ENCODE data around the gene RAD51B. TPM values are rescaled to one million over a fixed set of nuclear protein-coding genes. Genes with fewer than 3 reads are reported as not detected.

RAD51B gene
- total and polyA plus RNA-seq, 3 donors from 2014 or later, result 5.5 to 22.5 (median 19.1) TPM

DNA sequence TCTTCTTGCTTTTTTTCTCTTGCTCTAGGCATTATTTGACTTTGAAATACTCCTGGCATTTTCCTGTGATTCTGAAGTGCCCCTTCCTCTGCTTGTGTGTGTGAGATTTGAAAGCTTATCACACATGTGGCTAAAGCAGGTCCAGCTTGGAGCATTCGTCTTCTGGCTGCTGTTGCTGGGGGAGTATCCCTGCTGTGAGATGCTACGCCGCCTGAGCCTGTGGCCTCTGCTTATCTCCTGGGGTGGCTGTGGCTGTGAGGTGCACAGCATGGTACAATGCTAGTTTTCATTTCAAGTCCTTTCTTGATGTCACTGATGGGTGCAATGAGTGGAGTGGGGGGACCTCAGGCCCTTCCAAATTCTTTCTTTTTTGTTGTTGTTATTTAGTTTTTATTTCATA is 601.5 kb downstream of the RAD51B start:
- WGBS, 2 donors, result 37 to 45% methylated on average over 3 of the region's 3 CpGs
- Histone ChIP-seq H3K4me1 (peaks cover 8% of the 10 kb centered on the region), H3K27me3 (no peaks in the 10 kb centered on the region), H3K36me3 (ENCODE audit: low read depth, missing control alignments) (no peaks in the 10 kb centered on the region), H3K4me3 (no peak overlapping the region), H3K9me3 (no peaks in the 10 kb centered on the region), H3K27ac (no peak overlapping the region)
- TF ChIP-seq, protein P1, sequence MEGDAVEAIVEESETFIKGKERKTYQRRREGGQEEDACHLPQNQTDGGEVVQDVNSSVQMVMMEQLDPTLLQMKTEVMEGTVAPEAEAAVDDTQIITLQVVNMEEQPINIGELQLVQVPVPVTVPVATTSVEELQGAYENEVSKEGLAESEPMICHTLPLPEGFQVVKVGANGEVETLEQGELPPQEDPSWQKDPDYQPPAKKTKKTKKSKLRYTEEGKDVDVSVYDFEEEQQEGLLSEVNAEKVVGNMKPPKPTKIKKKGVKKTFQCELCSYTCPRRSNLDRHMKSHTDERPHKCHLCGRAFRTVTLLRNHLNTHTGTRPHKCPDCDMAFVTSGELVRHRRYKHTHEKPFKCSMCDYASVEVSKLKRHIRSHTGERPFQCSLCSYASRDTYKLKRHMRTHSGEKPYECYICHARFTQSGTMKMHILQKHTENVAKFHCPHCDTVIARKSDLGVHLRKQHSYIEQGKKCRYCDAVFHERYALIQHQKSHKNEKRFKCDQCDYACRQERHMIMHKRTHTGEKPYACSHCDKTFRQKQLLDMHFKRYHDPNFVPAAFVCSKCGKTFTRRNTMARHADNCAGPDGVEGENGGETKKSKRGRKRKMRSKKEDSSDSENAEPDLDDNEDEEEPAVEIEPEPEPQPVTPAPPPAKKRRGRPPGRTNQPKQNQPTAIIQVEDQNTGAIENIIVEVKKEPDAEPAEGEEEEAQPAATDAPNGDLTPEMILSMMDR (IDR thresholded peaks at IDR 0.05), result no peak
- TF ChIP-seq POLR2A (IDR thresholded peaks at IDR 0.05), result no peak
- DNase-seq, result no peak
- intact Hi-C loops (cut with DNase I; ENCODE audit: low total_unique reads), result no loop called here

DNA sequence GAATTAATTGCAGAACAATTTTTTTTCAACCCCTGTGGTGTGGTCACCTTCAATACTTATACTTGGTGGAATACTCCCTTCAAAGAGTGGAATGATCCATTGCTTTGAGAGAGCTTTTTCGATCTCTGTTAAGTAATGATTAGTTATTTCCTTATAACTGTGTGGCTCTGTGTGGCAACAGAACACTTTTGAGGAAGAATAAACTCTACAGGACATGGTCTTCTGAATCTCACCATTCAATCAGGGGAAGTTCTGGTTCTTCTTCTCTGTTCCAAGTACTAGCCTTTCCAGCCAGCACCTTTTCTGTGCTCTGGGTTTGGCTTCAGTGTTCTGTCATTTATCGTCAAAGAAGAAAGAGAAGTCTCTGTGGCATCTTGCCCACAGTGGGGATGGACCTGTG is 604.1 kb downstream of the RAD51B start:
- Histone ChIP-seq H3K4me3 (no peak overlapping the region), H3K9me3 (no peaks in the 10 kb centered on the region), H3K4me1 (peaks cover 8% of the 10 kb centered on the region), H3K27ac (no peak overlapping the region), H3K36me3 (ENCODE audit: low read depth, missing control alignments) (no peaks in the 10 kb centered on the region), H3K27me3 (no peaks in the 10 kb centered on the region)
- intact Hi-C loops (cut with DNase I; ENCODE audit: low total_unique reads), result no loop called here
- 92 to 93% methylated on average over 2 of the region's 2 CpGs for WGBS, 2 donors
- TF ChIP-seq, protein P1 (IDR thresholded peaks at IDR 0.05), result no peak
- TF ChIP-seq POLR2A (IDR thresholded peaks at IDR 0.05), result no peak
- DNase-seq, result no peak

DNA sequence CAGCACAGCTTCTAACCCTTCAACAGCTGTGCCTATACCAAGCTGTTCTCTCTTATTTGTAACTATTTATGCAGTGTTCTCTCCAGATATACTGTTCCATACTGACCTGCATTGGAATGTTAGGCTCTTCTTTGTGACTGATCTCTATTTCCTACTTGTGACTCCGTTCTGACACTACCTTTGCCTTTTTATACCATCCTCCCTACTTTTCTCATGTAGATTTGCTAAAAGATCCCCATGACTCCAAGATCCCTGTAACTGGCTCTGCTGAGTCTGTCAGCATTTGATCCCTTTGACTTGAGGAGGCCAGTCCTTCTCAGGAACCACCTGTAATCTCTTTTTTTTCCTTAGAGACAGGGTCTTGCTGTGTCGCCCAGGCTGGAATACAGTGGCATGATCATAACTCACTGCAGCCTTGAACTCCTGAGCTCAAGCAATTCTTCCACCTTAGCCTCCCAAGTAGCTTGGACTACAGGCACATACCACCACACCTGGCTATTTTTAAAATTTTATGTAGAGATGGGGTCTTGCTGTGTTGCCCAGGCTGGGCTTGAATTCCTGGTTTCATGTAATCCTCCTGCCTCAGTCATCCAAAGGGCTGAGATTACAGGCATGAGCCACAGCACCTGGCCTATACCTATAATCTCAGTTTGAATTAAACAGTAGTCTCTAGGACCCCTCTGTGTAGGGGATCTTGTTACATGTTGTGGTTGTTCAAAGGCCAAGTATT is 605.0 kb downstream of the RAD51B start:
- H3K27ac ChIP-seq, result no peak overlapping the region
- H3K36me3 ChIP-seq (ENCODE audit: low read depth, missing control alignments), result no peaks in the 10 kb centered on the region
- no peak overlapping the region for H3K4me3 ChIP-seq
- no peaks in the 10 kb centered on the region for H3K9me3 ChIP-seq
- intact Hi-C loops (cut with DNase I; ENCODE audit: low total_unique reads), result no loop called here
- 46 to 89% methylated on average over 2 of the region's 2 CpGs for WGBS, 2 donors
- H3K4me1 ChIP-seq, result peaks cover 8% of the 10 kb centered on the region
- no peaks in the 10 kb centered on the region for H3K27me3 ChIP-seq
- DNase-seq, result no peak
- TF ChIP-seq, protein P1 (IDR thresholded peaks at IDR 0.05), result no peak
- no peak for TF ChIP-seq POLR2A (IDR thresholded peaks at IDR 0.05)

DNA sequence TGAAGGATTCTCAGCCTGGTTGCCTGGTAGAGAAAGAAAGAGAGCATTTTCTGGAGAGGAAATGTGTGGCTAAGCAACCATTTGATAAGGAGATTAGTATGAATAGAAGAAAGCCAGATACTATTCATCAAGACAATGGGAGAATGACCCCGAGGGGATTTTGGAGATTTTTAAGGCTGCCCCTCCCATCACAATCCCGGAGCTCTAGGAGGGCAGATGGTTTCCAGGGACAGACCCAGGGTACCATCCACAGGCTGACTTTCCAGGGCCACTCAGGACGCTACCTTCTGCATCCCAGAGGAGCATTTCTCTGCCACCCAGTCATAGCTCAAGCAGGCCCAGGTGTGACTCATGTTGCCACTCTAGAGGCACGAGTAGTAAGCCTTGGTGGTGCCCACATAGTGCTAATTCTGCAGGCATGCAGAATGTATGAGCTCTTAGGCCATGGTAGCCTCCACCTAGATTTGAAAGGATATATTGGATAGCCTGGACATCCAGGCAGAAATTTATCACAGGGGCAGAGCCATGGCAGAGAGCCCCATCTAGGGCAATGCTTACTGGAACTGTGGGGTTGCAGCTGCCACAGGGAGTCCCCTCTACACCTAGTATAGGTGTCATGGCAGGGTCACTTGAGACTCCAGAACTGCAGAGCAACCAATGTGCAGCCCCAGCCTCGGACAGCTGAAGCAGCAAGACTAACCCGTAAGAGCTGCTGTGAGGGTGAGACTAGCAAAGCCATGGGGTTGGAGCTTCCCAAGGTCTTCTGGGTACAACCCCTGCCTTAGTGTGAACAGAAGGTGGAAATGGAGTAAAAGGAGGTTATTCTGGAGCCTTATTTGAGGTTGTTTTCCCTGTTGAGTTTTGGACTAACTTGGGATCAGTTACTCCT is 607.3 kb downstream of the RAD51B start:
- intact Hi-C loops (cut with DNase I; ENCODE audit: low total_unique reads), result no loop called here
- Histone ChIP-seq H3K27me3 (no peaks in the 10 kb centered on the region), H3K9me3 (no peaks in the 10 kb centered on the region), H3K27ac (no peak overlapping the region), H3K4me3 (no peak overlapping the region), H3K36me3 (ENCODE audit: low read depth, missing control alignments) (no peaks in the 10 kb centered on the region), H3K4me1 (no peaks in the 10 kb centered on the region)
- WGBS, 2 donors, result 90 to 94% methylated on average over 6 of the region's 6 CpGs
- no peak for DNase-seq
- TF ChIP-seq, protein P1 (IDR thresholded peaks at IDR 0.05), result no peak
- no peak for TF ChIP-seq POLR2A (IDR thresholded peaks at IDR 0.05)
